Osteocyte (in vitro differentiated cells): ENCODE results near the gene AGT. TPM values are rescaled to one million over a fixed set of nuclear protein-coding genes. Genes with fewer than 3 reads are reported as not detected.

ENCODE experiments used
- DNase-seq: peaks from one replicate; pipeline ENCODE4 v3.0.0; 2021; ENCODE audit warnings: mixed read lengths; ENCODE audit not compliant: unreplicated experiment; ENCODE audit errors: extremely low spot score
- H3K27ac Mint-ChIP-seq: one replicate; pipeline ENCODE4 v1.8.0; 2021; ENCODE audit warnings: mild to moderate bottlenecking, mixed read lengths; ENCODE audit not compliant: unreplicated experiment
- H3K27me3 Mint-ChIP-seq: one replicate; pipeline ENCODE4 v1.8.0; 2021; ENCODE audit warnings: mixed read lengths; ENCODE audit not compliant: unreplicated experiment
- H3K36me3 Mint-ChIP-seq: one replicate; pipeline ENCODE4 v1.8.0; 2021; ENCODE audit warnings: mixed read lengths; ENCODE audit not compliant: unreplicated experiment
- H3K4me1 Mint-ChIP-seq: one replicate; pipeline ENCODE4 v1.8.0; 2021; ENCODE audit warnings: mixed read lengths; ENCODE audit not compliant: unreplicated experiment
- H3K4me3 Mint-ChIP-seq: one replicate; pipeline ENCODE4 v1.8.0; 2021; ENCODE audit warnings: mild to moderate bottlenecking, moderate library complexity, mixed read lengths; ENCODE audit not compliant: unreplicated experiment
- H3K9me3 Mint-ChIP-seq: one replicate; pipeline ENCODE4 v1.8.0; 2021; ENCODE audit warnings: mixed read lengths; ENCODE audit not compliant: unreplicated experiment
- CTCF ChIP-seq: fragments of 200-600 bp; sonication (generic); IDR thresholded peaks from 2 replicates; pipeline ENCODE4 v1.5.0; 2021; ENCODE audit warnings: antibody characterized with exemption, mild to moderate bottlenecking, moderate library complexity
- total RNA-seq: library from RNA; stranded (reverse); gene quantifications from 2 replicates; pipeline ENCODE4 v1.2.1, GENCODE V29; 2021

The AGT gene
- total RNA-seq, 1 donor from 2014 or later, result 25.6 TPM

DNA sequence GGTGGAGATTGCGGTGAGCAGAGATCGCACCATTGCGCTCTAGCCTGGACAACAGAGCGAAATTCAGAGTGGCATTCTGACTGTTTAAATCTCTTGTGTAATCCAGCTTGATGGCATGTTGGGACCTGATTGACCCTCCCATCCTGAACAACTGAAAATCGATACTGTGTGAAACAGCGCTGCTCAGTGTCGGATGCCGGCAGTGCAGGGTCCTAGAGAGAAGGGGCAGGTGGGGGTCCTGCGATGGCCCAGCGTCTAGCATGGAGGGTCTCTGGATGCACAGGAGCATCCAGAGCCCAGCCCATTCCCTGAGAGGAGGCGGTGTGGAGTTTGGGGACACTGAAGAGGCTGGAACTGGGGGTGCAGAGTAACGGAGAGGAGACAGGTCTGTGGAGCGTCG is 15.8 kb downstream of the AGT start:
- no peaks in the 10 kb centered on the region for H3K9me3 Mint-ChIP-seq
- H3K4me1 Mint-ChIP-seq, result no peaks in the 10 kb centered on the region
- H3K36me3 Mint-ChIP-seq, result peaks cover 6% of the 10 kb centered on the region
- H3K27ac Mint-ChIP-seq, result no peak overlapping the region
- TF ChIP-seq CTCF, result no peak
- H3K4me3 Mint-ChIP-seq, result no peak overlapping the region
- DNase-seq, result no peak
- peaks cover 3% of the 10 kb centered on the region for H3K27me3 Mint-ChIP-seq

DNA sequence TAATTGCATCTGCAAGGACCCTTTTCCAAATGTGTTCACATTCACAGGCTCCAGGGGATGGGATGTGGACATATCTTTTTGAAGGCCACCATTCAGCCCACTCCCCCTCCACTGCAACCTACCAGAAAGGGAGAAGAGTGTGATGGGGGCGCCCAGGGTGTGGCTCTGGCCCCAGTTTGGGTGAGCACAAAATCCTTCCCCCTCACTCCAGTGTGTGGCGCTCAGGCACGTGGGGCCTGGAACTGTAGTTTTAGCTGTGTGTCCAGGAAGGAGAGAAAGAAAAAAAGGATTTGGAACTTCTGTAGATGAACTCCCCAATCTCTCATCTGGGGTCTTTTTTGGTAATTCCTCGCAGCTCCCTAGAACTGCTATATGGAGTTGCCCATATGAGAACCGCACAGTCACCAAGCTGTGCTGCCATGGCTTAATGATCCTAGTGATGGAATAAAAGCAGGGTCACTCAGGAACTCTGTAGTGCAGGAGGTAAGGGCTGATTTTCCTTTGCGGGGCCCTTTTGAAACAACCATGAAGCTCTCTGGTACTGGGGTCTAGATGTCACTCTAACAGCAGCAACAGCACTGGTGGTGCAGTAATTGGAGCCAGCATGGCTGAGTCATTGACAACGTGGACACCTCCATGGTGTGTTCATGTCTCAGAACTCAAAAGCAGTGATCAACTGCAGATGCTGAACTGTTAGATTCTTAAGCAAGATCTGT is 17.0 kb downstream of the AGT start:
- H3K4me3 Mint-ChIP-seq, result no peak overlapping the region
- TF ChIP-seq CTCF, result no peak
- H3K27me3 Mint-ChIP-seq, result peaks cover 3% of the 10 kb centered on the region
- no peaks in the 10 kb centered on the region for H3K4me1 Mint-ChIP-seq
- no peaks in the 10 kb centered on the region for H3K9me3 Mint-ChIP-seq
- no peak overlapping the region for H3K27ac Mint-ChIP-seq
- H3K36me3 Mint-ChIP-seq, result peaks cover 11% of the 10 kb centered on the region
- DNase-seq, result no peak

GRCh38 chr1:230696218-230696617 is 17.7 kb downstream of the AGT start:
- Mint-ChIP-seq H3K36me3 (peaks cover 18% of the 10 kb centered on the region), H3K27me3 (peaks cover 3% of the 10 kb centered on the region), H3K4me3 (no peak overlapping the region), H3K4me1 (no peaks in the 10 kb centered on the region), H3K9me3 (no peaks in the 10 kb centered on the region), H3K27ac (no peak overlapping the region)
- TF ChIP-seq CTCF, result no peak
- DNase-seq, result no peak

- H3K4me1 Mint-ChIP-seq, result no peaks in the 10 kb centered on the region
- no peak overlapping the region for H3K27ac Mint-ChIP-seq
- no peak overlapping the region for H3K4me3 Mint-ChIP-seq
- H3K27me3 Mint-ChIP-seq, result peaks cover 3% of the 10 kb centered on the region
- no peak for DNase-seq
- peaks cover 20% of the 10 kb centered on the region for H3K36me3 Mint-ChIP-seq
- no peak for TF ChIP-seq CTCF
- H3K9me3 Mint-ChIP-seq, result no peaks in the 10 kb centered on the region
These were observed 18.9 kb downstream of the AGT start for GRCh38 chr1:230694991-230695390.

GRCh38 chr1:230694464-230694863 is 19.5 kb downstream of the AGT start:
- Mint-ChIP-seq H3K4me3 (no peak overlapping the region), H3K4me1 (peaks cover 2% of the 10 kb centered on the region), H3K27me3 (peaks cover 2% of the 10 kb centered on the region), H3K9me3 (no peaks in the 10 kb centered on the region), H3K36me3 (peaks cover 24% of the 10 kb centered on the region), H3K27ac (no peak overlapping the region)
- DNase-seq, result no peak
- TF ChIP-seq CTCF, result no peak
